GM13976 (cell line): ENCODE data around the gene RARRES2.

ENCODE experiments used
- DNase-seq: peaks from one replicate; pipeline ENCODE4 v3.0.0; 2012; ENCODE audit warnings: low spot score
- in situ Hi-C: fragments of 300-500 bp; cut with MboI; formaldehyde crosslinking; loops from one replicate; pipeline ENCODE4 v1.12.0; 2022; ENCODE audit warnings: low sequenced_read_pairs, mixed read lengths, inconsistent platforms; ENCODE audit not compliant: unreplicated experiment
- TF ChIP-seq, protein P1 (sequence below): IDR thresholded peaks from 2 replicates; pipeline ENCODE4 v1.5.1; 2012; ENCODE audit warnings: borderline replicate concordance, mild to moderate bottlenecking; ENCODE audit not compliant: insufficient read depth; ENCODE audit errors: extremely low read depth, missing control alignments, control extremely low read depth

Gene RARRES2

DNA sequence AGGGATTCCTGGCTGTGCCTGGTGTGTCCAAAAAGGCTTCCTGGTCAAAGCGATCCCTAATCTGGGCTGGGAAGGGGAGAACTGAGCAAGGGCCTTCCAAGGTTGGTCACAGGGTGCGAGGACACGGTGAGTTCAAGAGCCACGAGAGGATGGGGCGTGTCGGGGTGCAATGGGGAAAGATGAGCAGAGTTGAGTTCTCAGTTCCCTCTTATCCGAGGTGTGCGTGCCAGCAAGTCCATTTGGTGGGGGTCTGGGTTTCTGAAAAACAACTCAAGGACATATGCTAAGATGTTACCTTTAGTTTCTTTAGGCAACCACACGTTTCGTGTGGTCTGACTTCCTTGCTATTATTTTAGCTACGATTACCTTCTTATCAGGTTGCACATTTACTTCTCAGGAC lies 39.0 kb upstream of the RARRES2 start:
- TF ChIP-seq, protein P1, sequence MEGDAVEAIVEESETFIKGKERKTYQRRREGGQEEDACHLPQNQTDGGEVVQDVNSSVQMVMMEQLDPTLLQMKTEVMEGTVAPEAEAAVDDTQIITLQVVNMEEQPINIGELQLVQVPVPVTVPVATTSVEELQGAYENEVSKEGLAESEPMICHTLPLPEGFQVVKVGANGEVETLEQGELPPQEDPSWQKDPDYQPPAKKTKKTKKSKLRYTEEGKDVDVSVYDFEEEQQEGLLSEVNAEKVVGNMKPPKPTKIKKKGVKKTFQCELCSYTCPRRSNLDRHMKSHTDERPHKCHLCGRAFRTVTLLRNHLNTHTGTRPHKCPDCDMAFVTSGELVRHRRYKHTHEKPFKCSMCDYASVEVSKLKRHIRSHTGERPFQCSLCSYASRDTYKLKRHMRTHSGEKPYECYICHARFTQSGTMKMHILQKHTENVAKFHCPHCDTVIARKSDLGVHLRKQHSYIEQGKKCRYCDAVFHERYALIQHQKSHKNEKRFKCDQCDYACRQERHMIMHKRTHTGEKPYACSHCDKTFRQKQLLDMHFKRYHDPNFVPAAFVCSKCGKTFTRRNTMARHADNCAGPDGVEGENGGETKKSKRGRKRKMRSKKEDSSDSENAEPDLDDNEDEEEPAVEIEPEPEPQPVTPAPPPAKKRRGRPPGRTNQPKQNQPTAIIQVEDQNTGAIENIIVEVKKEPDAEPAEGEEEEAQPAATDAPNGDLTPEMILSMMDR = no peak
- in situ Hi-C loops = no loop called here
- DNase-seq = peak; percentile 63

DNA sequence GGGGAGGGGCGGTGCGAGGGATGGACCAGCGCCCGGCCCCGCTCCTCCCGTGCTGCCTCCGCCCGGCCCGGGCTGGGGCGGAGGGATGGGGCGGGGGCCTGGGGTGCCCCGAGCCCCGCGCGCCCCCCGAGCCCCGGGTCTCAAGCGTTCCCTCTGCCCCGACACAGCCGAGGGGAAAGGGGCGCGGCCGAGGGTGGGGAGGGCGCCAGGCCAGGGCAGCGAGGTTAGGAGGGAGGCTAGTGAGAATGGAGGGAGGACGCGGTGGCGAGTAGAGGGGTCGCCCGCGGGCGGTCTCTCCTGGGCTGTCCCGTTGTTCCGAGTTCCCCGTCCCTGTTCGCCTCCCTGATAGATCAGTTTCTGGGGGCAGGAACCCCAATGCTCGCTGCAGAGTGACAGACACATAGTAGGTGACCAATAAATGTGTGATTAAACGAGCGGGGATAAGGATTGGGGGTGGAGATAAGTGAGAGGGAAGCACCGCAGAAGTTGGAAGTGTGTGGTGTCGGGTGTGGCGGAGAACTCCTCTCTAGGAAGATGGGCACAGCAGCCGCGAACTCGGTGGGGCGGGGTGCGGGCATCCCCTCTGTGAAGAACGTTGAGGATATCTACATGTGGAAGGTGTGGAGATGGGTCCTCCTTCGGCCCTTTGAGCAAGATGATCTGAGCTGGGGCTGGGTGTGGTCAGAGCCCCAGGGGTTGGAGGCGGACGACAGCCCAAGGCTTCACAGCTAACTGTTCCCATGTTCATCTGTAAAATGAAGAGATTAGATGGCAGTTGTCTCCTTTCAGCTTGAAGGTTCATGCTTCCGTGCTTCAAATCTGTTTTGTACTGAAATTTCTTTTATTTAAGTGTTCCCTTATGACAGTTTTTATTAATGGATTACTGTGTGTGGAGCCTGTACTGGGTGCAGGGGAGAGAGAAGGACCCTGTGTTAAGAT lies 38.3 kb upstream of the RARRES2 start:
- TF ChIP-seq, protein P1 = no peak
- no peak for DNase-seq
- in situ Hi-C loops = no loop called here

DNA sequence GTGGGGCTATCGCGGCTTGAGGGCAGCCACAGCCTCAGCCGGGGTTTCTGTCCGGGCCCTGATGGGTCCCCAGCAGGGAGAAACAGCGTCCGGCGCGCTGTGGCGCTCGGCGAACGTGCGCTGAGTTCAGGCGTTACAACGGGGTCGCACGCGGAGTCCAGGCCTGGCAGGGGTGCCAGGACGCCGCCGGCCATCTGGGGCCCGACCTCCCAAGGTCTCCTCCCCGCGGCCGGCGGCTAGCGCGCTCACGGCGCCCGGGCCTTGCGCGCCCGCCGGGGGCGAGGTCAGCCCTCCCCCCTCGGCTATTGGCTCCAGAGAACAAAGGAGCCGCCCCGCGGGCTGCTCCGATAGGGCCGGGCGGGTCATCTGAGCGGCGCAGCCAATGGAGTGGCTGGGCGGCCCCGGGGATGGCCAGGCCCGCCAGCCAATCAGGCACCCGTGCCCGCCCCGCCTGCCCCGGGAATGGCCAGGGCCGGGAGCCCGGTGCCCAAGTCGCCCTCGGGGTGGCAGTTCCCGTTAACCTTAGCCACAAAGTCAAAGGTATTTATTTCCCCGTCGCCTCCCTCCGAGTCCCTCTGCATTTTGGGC lies 37.5 kb upstream of the RARRES2 start, which contains the start of gene ZNF775:
ZNF775 (plus strand) TSS at position 478 of the 588 bp plus-strand sequence. CDS start 9,141 bp downstream, outside the sequence.
- DNase-seq = peak; percentile 99
- in situ Hi-C loops = no loop called here
- TF ChIP-seq, protein P1 = no peak

DNA sequence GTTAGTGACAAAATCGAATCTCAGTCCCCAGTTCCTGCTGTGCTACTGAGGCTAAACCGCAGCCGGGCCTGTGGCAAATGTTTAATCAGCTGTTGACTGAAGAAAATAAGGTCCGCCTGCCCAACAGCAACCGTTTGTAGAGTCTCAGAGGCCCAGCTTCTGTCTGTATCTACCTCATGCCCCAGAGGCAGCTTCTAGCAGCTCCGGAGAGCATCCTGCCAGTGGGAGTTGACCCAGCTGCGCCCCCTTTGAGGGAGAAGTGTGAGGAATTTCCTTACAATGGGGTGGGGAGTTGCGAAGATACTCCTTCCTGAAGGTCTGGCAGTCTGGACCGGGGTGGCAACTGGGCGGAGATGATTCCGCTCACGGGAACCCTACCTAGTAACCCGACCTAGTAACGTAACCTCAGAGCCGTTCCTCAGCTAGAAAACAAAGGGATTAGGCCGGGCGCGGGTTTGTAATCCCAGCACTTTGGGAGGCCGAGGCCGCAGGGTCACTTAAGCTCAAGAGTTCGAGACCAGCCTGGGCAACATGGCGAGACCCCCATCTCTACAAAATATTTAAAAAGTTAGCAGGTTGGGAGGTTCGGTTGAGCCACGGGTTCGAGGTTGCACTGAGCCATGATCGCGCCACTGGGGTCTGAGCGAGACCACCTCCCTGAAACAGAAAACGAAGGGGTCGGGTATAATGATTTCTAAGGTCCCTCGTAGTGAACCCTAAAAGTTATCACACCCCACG lies 36.9 kb upstream of the RARRES2 start:
- in situ Hi-C loops = no loop called here
- DNase-seq = no peak
- TF ChIP-seq, protein P1 = peak; percentile 7

DNA sequence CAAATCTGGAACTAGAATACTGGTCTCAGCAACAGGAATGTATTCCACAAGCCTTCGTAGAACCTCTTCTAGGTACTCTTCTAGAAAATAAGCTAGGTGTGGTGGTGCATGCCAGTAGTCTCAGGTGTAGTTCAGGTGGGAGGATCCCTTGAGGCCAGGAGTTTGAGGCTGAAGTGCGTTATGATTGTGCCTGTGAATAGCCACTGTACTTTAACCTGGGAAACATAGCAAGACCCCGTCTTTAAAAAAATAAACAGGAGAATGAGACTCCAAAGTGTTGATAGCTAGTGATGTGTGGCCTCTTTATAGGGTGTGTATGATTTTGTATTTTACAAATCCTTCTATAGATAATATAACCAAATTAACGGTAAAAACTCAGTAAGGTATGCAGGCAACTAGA lies 36.2 kb upstream of the RARRES2 start:
- TF ChIP-seq, protein P1 = no peak
- in situ Hi-C loops = no loop called here
- DNase-seq = no peak

DNA sequence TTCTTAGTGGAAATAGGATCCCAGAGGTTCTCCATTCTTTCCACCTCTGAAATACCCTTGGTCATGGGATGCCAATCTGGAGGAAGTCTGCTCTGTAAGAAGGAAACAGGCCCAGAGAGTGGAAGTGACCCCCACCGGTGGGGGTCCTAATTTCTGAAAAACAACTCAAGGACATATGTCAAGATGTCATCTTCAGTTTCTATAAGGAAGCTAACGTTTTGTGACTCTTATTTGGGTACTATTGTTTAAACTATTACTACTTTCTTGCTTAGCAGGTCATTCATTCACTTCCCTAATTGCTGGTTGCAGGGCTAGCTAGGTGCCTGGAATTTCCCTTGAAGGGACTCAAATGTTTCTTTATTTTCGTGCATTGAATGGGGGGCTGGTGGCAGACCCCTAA lies 35.8 kb upstream of the RARRES2 start:
- DNase-seq = no peak
- in situ Hi-C loops = no loop called here
- TF ChIP-seq, protein P1 = no peak
